Right cardiac atrium (tissue), 5 donors: ENCODE data around the gene TSPAN1. TPM values are rescaled to one million over a fixed set of nuclear protein-coding genes. Genes with fewer than 3 reads are reported as not detected.

Experiments used
- ATAC-seq, 2 donors: fragments of 200-7000 bp; cut with Tn5 transposase; one replicate each; pipeline versions ENCODE4 v1.8.0 to v1.9.1; 2020; ENCODE audit warnings: moderate library complexity in 2 of 2, mild to moderate bottlenecking in 1 of 2
- DNase-seq, 3 donors: peaks; one replicate each; pipeline ENCODE4 v3.0.0-alpha.2; 2020
- H3K27ac ChIP-seq: one replicate; pipeline ENCODE4 v1.5.1; 2013; ENCODE audit warnings: mild to moderate bottlenecking, low read length, control low read depth, moderate library complexity
- H3K27me3 ChIP-seq: one replicate; pipeline ENCODE4 v1.6.1; 2013; ENCODE audit not compliant: control insufficient read depth, insufficient read depth
- H3K4me1 ChIP-seq: one replicate; pipeline ENCODE4 v1.6.1; 2013; ENCODE audit warnings: low read length; ENCODE audit not compliant: control insufficient read depth, insufficient read depth
- H3K4me3 ChIP-seq: one replicate; pipeline ENCODE4 v1.5.1; 2013; ENCODE audit warnings: low read length, control low read depth
- H3K9me3 ChIP-seq: one replicate; pipeline ENCODE4 v1.6.1; 2013; ENCODE audit warnings: low read length; ENCODE audit not compliant: control insufficient read depth
- WGBS: extraction: QIAGEN DNeasy Blood & Tissue Kit; methylation state at CpG from one replicate; pipeline ENCODE4 v1.1.7; 2013; 5-methylcytosine and 5-hydroxymethylcytosine counted together
- intact Hi-C, 4 donors: fragments of 100-400 bp; cut with DNase I; formaldehyde crosslinking; loops; one replicate each; pipeline versions ENCODE4 v1.11.0 to v1.14.0; 2022 to 2023
- polyA plus RNA-seq: library from polyadenylated mRNA; stranded (reverse); fragments of 200-250 nt; gene quantifications from one replicate; pipeline ENCODE4 v1.2.3, GENCODE V29; 2013
- total RNA-seq, 4 donors: library from RNA; stranded (reverse); fragmentation: NEBNext Ultra II Directional; extraction: Animal tissue kit (Norgen Biotek cat#: 25700); gene quantifications; one replicate each; pipeline ENCODE4 v1.2.1, GENCODE V29; 2021
- donor health status: healthy with polysubstance abuse.
- donor health status: DM: no; HTN: yes; CAD: no.
- donor health status: DM: no; HTN: no; CAD: no.
- donor health status: DM: no; HTN: yes; CAD: no; lungs with severe emphysema.
- donor health status: DM: yes; HTN: yes; CAD: no.

Gene TSPAN1
- total and polyA plus RNA-seq, 5 donors, result 1.0 to 2.4 (median 1.3) TPM

DNA sequence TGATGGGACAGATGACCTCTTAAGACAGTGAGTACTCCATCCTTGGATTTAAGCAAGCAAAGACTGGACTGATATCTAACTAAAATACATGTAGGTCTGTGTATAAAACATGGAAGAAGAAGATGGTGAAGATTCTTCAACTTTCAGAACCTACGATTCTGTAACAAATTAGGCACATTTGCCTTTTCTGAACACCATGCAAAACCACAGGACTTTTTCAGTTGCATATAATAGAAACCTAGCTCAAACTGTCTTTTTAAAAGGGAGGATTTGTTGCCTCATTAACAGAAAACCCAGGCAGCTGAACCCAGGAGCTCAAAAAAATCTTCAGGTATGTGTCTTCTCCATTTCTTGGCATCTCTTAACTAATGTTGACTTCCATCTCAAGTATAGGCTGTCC is 14.7 kb upstream of the TSPAN1 start:
- H3K27me3 ChIP-seq, result no peaks in the 10 kb centered on the region
- DNase-seq, result no peak
- no peaks in the 10 kb centered on the region for H3K4me1 ChIP-seq
- no peak overlapping the region for H3K4me3 ChIP-seq
- ATAC-seq, result no peak
- WGBS, result 90% methylated on average over 1 of the region's 1 CpG
- H3K27ac ChIP-seq, result no peak overlapping the region
- no peaks in the 10 kb centered on the region for H3K9me3 ChIP-seq
- intact Hi-C loops, result no loop called here

DNA sequence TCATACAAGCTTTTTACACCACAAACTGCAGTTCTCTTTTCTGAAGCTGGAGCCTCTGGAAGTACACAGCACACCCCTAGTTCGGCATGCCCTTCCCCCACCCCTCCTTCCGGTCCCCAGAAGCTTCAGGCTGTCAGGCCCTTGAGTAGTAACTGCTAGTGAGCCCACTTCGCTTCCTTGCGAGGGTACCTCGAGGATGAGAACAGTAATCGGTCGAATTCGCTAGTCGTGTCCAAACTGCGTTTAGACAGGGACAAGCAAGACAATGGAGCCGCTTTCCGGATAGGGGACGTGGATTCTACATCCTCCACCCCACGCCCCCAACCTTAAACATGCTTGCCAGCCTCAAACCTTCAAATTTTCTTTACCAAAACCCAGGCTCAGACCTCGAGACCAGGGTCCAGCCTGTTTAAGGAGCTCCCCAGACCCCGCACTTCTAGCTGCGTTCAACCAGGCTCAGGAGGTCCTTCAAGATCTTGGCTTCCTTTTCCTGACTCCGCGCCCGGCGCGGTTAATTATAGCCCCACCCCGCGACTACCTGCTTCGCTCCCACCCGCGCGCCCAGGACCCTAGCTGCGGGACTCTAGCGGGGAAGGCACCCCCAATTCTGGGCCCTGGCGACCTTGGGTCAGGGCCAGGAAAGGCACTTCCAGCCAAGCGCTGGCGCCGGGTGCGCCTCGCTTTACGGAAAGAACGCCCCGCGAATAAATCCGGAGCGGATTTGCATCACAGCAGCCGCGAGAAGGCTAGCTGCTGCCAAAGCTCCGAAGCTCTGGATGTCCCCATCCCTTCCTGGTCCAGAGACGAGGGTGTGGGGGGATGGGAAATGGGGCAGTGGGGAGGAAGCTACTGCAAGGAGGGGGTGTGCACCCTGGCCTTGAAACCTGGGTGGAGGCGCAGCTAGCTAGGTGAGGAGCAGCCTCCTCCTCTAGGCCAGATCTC is 8.1 kb upstream of the TSPAN1 start:
- 7% methylated on average over 47 of the region's 47 CpGs for WGBS

DNA sequence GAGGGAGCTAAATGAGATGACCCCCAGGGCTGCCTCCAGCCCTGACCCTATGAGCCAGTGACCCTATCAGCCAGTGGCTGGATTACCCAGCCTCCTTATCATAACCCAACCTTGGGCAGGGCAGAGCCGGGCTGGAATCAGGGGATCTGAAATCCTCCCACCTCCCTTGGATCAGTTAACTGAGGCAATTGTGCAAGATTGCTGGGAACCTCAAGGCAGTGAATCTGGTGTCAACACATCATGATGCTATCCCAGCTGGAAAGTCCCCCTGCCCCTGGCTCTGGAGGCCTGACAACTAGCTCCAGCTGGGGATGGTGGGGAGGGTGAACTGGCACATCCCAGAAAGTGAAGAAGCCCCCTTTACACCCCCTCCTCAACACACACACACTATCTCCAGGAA is 6.4 kb upstream of the TSPAN1 start:
- no peak overlapping the region for H3K27ac ChIP-seq

More for the DNA sequence above, 8.1 kb upstream of the TSPAN1 start:
- no peaks in the 10 kb centered on the region for H3K9me3 ChIP-seq
- peak overlapping the region; percentile 48 for H3K4me3 ChIP-seq
- no peaks in the 10 kb centered on the region for H3K27me3 ChIP-seq
- DNase-seq (peak; percentile 86 to 90 (median 90)), ATAC-seq (peak; percentile 81 to 89)
- peaks cover 9% of the 10 kb centered on the region for H3K4me1 ChIP-seq
- intact Hi-C loops, result no loop called here
- H3K27ac ChIP-seq, result peak overlapping the region; percentile 82

DNA sequence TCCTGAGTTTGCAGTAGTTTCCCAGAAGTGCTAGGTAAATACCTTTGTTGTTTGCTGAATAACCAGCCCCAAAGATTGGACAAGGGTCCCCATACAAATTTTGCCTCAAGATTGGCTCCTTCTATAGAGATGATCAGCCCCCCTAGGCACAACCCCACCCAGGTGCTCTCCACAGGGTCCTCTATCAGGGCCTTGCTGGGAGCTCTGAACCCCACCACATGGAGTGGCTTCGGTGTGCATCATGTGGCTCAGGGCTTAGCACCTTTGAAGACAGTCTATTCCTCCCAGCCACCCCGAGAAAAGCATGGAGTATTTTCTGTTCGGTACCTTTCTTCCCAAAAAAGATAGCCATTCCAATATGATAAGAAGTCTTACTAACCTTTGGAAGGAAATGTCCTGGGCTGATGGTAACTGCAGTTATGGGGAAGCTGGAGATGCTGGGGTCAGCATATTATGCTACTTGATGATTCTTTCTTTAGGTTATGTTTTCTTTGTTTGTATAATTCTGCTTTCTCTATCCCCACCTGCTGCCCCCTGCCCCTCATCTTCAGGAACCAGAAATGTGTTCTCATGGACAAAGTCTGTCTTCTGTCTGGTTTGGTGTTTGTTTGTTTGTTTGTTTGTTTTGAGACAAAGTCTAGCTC is 5.0 kb upstream of the TSPAN1 start:
- Histone ChIP-seq H3K9me3 (no peaks in the 10 kb centered on the region), H3K27ac (no peak overlapping the region), H3K4me1 (peaks cover 27% of the 10 kb centered on the region), H3K27me3 (no peaks in the 10 kb centered on the region), H3K4me3 (no peak overlapping the region)
- intact Hi-C loops, result loop anchor here in 2 of 4 donors (5.0 to 10.0 kb wide), 2 partner anchors 38 to 45 kb away; partner anchors contain the start of gene PIK3R3 (in 1 of the 2)
- 93% methylated on average over 3 of the region's 3 CpGs for WGBS
- ATAC-seq (no peak), DNase-seq (no peak)

More for the DNA sequence above, 6.4 kb upstream of the TSPAN1 start:
- DNase-seq (no peak), ATAC-seq (no peak)
- Histone ChIP-seq H3K27me3 (no peaks in the 10 kb centered on the region), H3K9me3 (no peaks in the 10 kb centered on the region), H3K4me1 (peaks cover 15% of the 10 kb centered on the region), H3K4me3 (no peak overlapping the region)
- intact Hi-C loops, result no loop called here
- WGBS, result 72% methylated on average over 1 of the region's 1 CpG

DNA sequence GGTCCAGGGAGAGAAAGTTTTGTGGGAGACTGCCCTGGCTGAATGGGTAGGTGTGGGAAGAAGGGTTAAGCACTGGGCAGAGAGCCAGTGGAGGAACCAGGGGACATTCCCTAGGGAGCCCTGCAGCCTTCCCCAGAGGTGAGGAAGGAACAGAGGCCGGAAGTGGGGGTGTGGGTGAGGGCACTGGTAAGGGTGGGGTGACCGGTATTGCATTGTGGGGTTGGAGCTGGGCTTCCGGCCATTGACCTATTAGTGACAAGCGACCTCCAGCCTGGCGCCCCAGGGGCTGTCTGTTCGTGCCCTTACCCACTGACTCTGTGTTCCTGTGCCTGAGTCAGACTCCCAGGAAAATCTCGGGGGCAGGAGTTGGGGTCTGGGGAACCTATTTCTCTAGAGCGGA is 3.5 kb upstream of the TSPAN1 start:
- peak overlapping the region; percentile 61 for H3K27ac ChIP-seq
- peaks cover 32% of the 10 kb centered on the region for H3K4me1 ChIP-seq
- H3K27me3 ChIP-seq, result no peaks in the 10 kb centered on the region
- 66% methylated on average over 8 of the region's 8 CpGs for WGBS
- peak; percentile 63 to 72 (median 67) for DNase-seq
- peak; percentile 38 to 51 for ATAC-seq
- H3K9me3 ChIP-seq, result no peaks in the 10 kb centered on the region
- H3K4me3 ChIP-seq, result no peak overlapping the region
- intact Hi-C loops, result loop anchor here in 2 of 4 donors (5.0 to 10.0 kb wide), 2 partner anchors 39 to 47 kb away; partner anchors contain the start of gene PIK3R3 (in 1 of the 2)

DNA sequence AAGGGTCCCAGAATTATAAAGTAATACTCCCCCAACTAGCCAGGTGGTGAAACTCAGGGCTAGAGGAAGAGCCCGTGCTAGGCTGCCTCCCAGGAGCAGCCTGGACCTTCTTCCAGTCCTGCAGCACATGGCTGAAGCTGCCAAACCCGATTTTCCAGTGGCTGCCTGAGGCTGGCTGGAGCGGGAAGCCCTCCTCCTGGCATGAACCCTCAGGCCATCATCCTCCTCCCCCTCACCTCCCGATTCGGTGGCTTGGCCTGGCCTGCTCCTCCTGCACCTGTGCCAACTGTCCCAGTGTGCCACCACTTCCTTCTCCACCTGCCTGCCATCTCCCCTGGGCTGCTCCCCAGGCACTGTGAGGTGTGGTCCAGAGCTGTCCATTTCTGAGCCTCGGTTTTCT is 3.0 kb upstream of the TSPAN1 start:
- WGBS, result 42% methylated on average over 6 of the region's 6 CpGs
- Histone ChIP-seq H3K4me1 (peaks cover 32% of the 10 kb centered on the region), H3K27ac (peak overlapping the region; percentile 61), H3K27me3 (no peaks in the 10 kb centered on the region), H3K4me3 (no peak overlapping the region), H3K9me3 (no peaks in the 10 kb centered on the region)
- ATAC-seq (no peak), DNase-seq (no peak)
- intact Hi-C loops, result loop anchor here in 2 of 4 donors (5.0 to 10.0 kb wide), 2 partner anchors 40 to 47 kb away; partner anchors contain the start of gene PIK3R3 (in 1 of the 2)

DNA sequence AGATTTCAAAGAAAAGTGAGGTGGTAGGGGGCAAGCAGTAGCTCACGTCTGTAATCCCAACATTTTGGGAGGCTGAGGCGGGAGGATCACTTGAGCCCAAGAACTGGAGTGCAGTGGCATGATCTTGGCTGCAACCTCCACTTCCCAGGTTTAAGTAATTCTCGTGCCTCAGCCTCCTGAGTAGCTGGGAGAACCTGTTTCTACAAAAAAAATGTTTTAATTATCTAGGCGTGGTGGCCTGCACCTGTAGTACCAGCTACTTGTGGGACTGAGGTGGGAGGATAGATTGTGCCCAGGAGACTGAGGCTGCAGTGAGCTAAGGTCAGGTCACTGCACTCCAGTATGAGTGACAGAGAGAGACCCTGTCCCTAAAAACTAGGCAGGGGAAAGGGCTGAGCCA is 2.6 kb upstream of the TSPAN1 start:
- intact Hi-C loops, result loop anchor here in 2 of 4 donors (5.0 to 10.0 kb wide), 2 partner anchors 40 to 48 kb away; partner anchors contain the start of gene PIK3R3 (in 1 of the 2)
- peaks cover 31% of the 10 kb centered on the region for H3K4me1 ChIP-seq
- 83% methylated on average over 4 of the region's 4 CpGs for WGBS
- H3K9me3 ChIP-seq, result no peaks in the 10 kb centered on the region
- no peak overlapping the region for H3K4me3 ChIP-seq
- ATAC-seq (no peak), DNase-seq (no peak)
- no peak overlapping the region for H3K27ac ChIP-seq
- H3K27me3 ChIP-seq, result no peaks in the 10 kb centered on the region

DNA sequence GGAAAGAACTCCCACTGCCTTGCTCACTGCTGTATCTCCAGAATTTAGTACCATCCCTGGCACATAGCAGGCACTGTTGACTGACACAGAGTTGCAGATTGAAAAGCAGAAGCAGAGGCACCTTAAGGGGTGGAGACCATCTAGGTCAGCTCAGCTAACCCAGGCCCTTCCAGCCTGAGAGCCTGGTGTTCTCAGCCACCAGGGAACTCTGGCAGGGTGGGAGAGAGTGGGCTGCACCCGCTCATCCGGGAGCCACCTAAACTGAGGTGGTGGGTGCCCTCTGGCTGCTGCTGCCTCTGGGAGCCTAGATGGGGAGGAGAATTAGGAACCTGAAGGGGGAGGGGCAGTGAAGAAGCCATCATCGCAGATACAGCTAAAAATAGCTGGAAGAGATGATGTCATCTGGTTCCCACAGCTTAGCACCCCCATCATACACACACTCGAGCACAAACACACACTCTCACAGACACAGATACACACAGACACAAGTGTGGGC is 1.5 kb upstream of the TSPAN1 start:
- Histone ChIP-seq H3K9me3 (no peaks in the 10 kb centered on the region), H3K4me1 (peaks cover 31% of the 10 kb centered on the region), H3K4me3 (no peak overlapping the region), H3K27ac (peak overlapping the region; percentile 77), H3K27me3 (no peaks in the 10 kb centered on the region)
- intact Hi-C loops, result loop anchor here in 2 of 4 donors (5.0 to 10.0 kb wide), 2 partner anchors 41 to 49 kb away; partner anchors contain the start of gene PIK3R3 (in 1 of the 2)
- WGBS, result 21% methylated on average over 4 of the region's 4 CpGs
- no peak for ATAC-seq
- DNase-seq, result peak in 1 of 3 donors; percentile 62

DNA sequence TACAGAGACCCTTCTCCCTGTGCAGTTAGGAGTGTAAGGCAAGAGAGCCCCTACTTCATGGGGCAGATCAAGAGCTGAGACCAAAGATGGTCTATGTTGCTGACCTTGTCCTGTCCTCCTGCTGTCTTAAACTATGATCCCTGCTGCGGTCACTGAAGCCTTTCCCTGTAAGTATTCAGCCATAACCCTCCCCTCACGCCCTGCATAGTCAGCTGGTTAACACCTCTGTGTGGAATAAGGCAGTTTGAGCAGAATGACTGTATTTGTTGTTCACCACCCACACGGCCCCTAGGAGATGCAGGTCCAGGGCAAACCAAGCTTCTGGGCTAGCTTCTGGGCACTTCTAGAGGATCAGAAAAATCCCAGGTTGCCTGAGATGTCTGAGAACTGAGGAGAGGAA is 356 bp downstream of the TSPAN1 start:
- peaks cover 28% of the 10 kb centered on the region for H3K4me1 ChIP-seq
- ATAC-seq (no peak), DNase-seq (no peak)
- WGBS, result 45% methylated on average over 3 of the region's 3 CpGs
- peak overlapping the region; percentile 77 for H3K27ac ChIP-seq
- H3K9me3 ChIP-seq, result no peaks in the 10 kb centered on the region
- no peak overlapping the region for H3K4me3 ChIP-seq
- intact Hi-C loops, result loop anchor here in 3 of 4 donors (5.0 to 10.0 kb wide), 3 partner anchors 43 to 138 kb away; partner anchors contain the start of gene PIK3R3 (in 1 of the 3)
- no peaks in the 10 kb centered on the region for H3K27me3 ChIP-seq

DNA sequence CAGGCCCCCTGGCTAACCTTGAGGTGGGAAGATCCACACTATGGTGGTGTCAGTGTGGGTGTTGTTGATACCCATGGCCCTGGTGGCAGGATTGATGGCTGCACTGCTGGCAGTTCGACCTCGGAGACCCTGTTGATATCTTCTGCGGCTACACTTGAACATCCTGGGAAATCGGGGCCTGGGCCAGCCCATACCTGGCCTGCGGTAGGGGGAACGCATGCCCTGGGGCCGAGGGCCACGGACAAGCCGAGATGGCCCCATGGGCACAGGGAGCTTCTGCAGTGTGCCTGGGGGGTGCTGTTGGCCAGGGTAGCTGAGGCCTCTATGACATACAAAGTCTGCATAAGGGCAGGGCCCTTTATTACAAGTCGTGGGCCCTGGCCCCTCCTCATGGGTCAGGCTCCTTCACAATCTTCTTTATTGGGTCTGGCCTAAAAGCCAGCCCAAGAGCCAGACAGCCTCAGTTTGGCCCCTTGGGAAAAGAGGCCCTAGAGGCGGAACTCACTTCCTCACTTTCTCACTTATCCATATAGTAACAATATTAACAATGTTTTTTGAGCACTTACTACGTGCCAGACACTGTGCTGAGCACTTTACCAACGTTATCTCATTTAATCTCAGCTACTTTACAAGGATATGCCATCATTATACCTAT is 1.5 kb downstream of the TSPAN1 start, which contains the start of gene P3R3URF:
P3R3URF (minus strand) TSS at position 278 of the 655 bp plus-strand sequence; CDS start at position 261, 17 bp downstream.
- ATAC-seq, result no peak
- H3K27ac ChIP-seq, result peak within 1 kb of the TSS; percentile 77
- no peaks in the 10 kb centered on the region for H3K9me3 ChIP-seq
- DNase-seq, result peak in 1 of 3 donors; percentile 46
- intact Hi-C loops, result loop anchor here in 3 of 4 donors (5.0 to 10.0 kb wide), 3 partner anchors 44 to 139 kb away; partner anchors contain the start of gene PIK3R3 (in 1 of the 3)
- peaks cover 24% of the 10 kb centered on the region for H3K4me1 ChIP-seq
- H3K27me3 ChIP-seq, result no peaks in the 10 kb centered on the region
- 79% methylated on average over 13 of the region's 13 CpGs for WGBS
- no peak within 1 kb of the TSS for H3K4me3 ChIP-seq
